ENCODE measurements around the gene TMEM128. TPM values are rescaled to one million over a fixed set of nuclear protein-coding genes. Genes with fewer than 3 reads are reported as not detected.

TMEM128 gene, protein sequence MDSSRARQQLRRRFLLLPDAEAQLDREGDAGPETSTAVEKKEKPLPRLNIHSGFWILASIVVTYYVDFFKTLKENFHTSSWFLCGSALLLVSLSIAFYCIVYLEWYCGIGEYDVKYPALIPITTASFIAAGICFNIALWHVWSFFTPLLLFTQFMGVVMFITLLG
- total RNA-seq: 46.5 TPM

DNA sequence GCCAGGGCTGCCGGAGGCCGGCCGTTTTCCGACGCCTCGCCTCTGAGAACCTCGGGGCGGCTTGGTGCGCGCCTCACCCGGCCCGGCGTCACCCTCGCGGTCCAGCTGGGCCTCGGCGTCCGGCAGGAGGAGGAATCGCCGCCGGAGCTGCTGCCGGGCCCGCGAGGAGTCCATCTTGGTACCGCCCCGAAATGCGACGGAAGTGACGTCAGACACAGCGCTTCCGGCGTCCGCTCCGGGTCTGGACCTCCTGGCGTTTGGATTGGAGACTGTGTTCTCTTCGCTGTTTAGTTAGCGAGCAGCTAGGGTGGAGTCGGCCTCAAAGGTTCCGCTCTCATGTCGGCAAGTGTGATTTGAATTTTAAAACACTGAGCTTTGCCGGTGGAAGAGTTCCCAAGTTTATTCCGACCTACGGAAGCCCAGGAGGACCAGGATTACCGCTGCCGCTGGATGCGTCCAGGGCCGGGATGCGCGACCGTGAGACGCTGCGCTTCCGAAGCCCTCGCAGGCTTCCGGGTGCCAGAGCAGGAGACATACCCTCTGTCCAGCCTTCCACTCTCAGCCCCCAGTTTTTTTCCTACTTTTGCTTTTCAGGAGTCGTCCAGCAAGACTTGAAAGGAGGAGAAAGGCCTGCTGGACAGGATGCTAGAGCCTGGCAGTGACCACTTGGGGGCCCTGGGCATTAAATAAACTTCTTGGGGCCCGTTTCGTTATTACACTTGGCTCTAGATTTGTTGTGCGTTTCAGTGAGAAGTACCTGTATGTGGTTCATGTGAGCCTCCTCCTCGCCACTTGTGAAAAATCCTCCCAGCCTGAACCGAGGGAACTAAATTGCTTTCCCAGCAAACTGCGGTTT, at the start of gene TMEM128:
TSS of gene TMEM128 (minus strand) at position 195 of the 856 bp plus-strand sequence. CDS start at position 174, 21 bp downstream.
- peak; percentile 94 to 96 for DNase-seq (ENCODE audit: low spot score in 2 of 2)
- FAIRE-seq: no peak

DNA sequence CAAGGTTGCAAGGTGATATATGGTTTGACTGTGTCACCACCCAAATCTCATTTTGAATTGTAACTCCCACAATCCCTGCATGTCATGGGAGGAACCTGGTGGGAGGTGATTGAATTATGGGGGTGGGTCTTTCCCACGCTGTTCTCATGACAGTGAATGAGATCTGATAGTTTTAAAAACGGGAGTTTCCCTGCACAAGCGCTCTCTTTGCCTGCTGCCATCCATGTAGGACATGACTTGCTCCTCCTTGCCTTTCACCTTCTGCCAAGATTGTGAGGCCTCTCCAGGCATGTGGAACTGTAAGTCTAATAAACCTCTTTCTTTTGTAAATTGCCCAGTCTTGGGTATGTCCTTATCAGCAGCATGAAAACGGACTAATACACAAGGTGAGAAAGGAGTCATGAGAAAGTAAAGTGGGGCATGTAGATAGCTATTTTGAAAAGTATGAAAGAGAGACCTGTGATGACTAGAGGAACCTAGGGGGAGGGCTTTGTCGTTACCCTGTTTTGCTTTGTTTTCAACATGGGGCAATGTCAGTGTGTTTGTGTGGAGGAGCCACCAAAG, 48.3 kb upstream of the TMEM128 start:
- FAIRE-seq (no peak), DNase-seq (ENCODE audit: low spot score in 2 of 2) (no peak)

DNA sequence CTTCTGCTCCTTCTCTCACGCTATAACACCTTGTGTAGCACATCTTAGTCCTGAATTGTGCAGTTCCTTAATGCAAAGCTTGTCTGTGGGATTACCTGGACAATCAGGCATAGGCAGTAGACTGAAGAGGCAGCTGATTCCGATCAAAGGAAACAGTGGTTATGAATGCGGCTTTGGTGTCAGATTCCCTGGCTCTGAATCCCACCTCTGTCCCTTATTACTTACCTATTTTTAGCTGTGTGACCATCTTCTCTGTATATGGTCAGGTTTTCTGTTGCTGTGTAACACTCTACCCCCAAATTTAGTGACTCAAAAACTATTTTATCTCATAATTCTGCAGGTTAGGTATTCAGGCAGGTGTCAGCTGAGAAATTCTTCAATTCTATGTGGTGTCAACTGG, 45.3 kb upstream of the TMEM128 start:
- DNase-seq (ENCODE audit: low spot score in 2 of 2) (no peak), FAIRE-seq (no peak)

DNA sequence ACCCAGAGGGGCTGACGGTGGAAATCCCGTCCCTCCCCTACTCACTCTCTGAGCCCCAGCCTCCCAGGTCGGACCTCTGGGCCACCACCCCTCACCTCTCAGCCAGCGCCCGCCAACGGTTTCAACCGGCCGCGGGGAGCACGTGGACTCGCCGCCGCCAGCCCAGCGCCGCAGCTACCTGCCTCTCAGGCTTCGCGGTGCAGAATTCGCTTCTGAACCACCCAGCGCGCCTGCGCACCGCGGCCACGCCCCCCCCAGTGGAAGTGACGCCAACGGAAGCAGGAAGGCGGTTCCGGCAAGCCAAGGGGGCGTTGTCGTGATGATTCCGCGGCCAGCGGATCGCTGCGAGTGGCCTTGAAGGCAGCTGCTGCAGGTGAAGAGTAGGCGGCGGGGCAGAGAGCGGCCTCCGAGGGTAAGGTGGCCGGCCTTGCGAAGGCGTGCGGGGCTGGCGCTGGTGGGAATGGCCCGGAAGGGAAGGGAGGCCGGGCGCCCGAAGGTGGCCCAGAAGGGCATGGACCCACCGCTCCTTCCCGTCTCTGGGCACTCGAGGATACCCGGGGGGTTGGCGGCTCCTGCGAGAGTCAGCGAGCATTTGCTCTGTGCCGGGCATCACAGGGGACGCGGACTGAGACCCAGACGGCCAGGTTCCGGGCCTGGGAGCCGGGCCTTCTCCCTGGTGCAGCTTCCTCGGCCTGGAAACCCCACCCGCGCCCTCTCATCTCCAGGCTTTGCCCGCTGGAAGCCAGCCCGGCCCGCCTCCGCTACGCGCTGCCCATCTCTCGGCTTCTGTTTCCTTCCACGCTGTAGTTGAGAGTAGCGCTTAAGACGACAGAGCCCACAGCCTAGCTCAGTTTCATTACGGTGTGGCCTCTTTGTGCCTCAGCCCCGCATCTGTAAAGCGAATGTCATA, 42.2 kb upstream of the TMEM128 start, which contains the start of the genes LYAR and ZBTB49:
TSS of gene LYAR (minus strand) at position 214 of the 910 bp plus-strand sequence. CDS start 6,412 bp downstream, outside the sequence.
TSS of gene ZBTB49 (plus strand) at position 311 of the 910 bp plus-strand sequence. CDS start 9,695 bp downstream, outside the sequence.
- DNase-seq (ENCODE audit: low spot score in 2 of 2) (peak; percentile 92 to 98), FAIRE-seq (no peak)

DNA sequence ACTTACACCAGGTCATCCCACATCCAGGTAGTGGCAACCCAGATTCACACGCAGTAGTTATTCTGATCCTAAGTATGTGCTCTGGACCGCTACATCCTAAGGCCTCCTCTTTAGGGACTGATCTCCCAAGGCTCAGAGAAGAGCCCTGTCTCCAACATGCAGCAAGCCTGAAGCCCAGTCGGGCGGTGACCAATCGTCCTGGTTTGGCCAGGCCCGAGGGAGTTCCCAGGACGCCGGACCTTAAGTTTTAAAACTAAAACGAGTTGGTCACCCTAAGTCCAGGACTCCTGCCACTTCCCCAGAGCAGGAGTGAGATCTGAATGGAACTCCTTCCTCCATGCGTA, 41.5 kb upstream of the TMEM128 start:
- no peak for FAIRE-seq
- DNase-seq (ENCODE audit: low spot score in 2 of 2): no peak

DNA sequence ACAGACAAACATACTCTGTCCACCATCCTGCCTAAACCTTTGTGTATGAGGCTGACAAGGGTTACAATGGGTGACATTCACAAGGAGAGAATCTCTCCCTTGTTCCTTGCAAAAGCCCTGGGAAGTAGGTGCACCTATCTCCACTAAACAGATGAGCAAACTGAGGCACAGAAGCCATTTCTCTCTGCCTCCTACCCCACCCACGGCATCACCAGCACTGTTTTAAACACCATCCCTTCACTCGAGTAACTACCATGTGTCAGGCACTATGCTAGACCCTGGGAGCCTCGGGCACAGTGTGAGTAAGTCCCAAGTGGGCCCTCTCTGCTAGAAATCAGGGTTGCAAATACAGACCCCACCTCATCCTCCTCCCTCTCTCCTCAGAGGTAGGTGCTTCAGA, 41.0 kb upstream of the TMEM128 start:
- FAIRE-seq: no peak

DNA sequence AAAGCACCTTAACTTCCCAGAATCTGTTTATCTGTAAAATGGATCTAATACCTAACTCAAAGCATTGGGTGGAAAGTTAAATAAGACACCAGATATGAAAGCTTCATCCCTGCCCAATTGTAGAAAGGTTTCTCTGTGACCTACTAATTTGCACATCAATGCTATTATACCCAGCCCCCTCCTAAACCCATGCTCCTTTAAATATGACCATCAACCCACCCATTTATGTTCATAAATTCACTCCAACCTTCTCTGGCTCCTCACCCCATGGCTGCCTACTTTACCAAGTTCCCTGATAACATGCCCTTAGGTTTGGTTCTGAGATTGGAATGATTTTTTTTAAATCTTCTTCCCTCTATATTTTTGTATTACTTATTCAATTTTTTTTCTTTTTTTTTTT, 40.1 kb upstream of the TMEM128 start:
- FAIRE-seq (no peak), DNase-seq (ENCODE audit: low spot score in 2 of 2) (no peak)

More for the DNA sequence above, 41.0 kb upstream of the TMEM128 start:
- DNase-seq (ENCODE audit: low spot score in 2 of 2): no peak

DNA sequence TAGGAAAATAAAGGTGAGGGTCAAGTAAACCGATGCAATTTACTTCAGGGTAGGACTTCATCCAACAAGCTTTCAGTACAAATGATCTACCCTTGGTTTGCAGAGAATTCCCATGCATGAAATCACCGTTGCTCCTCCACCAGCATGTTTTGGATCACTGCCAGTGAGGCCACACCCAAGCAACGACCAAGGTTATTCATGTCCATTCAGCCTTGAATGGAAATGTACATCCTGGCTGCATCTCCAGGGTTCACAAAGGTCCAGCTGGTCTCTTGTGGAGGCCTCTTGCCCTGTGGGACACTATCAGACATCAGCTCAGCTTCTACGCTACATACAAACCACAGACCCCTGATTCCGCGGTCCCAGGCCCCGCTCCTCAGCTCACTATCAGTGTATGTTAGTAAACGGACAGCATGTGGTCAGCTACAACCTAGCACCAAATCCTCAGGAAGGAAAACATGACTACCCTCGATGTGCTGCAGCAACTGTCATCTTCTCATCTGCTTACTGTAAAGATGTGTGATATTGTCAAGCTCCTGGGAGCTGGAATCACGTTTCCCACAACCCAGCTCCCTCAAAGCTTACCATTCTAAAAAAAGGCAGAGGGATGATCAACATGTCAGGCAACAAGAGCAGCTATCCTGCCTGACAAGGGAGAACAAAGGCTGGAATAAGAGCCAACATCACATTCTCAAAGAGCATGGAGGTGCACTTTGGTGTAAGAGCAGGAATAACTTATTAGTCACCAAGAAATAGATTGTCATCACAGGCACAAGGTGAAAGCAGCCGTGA, 37.0 kb upstream of the TMEM128 start:
- FAIRE-seq (no peak), DNase-seq (ENCODE audit: low spot score in 2 of 2) (no peak)

DNA sequence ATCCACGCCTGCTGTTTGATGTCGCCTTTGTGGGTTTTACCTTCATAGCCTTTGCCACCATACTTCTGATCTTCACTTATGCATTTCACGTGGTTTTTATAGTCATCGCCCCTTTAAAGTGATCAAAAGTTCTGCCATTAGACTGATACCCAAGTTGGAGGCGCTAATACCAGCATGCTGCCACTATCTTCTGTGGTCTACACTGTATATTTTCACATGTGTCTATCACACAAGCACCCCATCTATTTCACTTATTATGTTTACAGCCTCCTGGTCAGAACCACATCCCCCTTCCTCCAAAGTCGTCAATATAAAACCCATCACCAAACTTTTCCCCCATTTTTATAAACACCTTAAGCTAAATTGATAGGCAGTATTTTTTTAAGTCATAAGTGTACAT, 33.8 kb upstream of the TMEM128 start:
- DNase-seq (ENCODE audit: low spot score in 2 of 2): no peak

DNA sequence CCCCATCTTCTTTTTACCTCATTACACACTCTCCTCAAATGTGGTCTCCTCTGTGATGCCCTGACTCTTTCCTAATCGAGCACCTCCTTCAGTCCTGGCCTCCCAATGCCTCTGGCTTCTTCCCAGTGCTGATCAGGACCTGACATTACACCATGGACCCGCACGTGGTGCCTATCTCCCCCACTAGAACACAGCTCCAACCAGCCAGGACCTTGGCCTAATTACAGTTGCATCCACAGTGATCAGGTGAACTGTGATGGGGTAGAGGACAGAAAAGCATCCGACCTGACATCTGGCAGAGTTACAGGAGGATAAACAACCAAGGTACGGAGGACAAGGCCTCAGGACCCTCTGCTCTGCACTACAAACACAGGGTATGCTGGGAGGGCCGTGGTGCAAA, 29.5 kb upstream of the TMEM128 start:
- DNase-seq (ENCODE audit: low spot score in 2 of 2) (no peak), FAIRE-seq (no peak)

More for the DNA sequence above, 33.8 kb upstream of the TMEM128 start:
- FAIRE-seq: no peak

DNA sequence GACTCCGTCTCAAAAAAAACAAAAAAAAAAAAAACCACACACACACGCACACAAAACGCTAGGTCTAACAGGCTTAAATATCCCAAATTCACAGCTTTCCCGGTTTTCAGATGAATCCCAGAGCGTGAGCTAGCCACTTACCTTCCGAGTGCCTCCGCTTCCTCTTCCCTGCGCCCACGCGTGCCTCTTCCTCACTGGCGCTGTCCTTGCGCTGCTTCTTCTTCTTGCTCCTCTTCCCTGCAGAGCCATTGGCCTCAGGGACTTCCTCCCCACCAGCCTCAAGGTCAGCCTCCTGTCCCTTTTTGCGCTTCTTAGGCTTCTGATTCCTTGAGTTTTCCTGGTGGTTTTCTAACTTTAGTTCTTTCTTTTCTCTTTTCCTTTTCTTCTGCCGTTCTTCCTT, 26.2 kb upstream of the TMEM128 start:
- FAIRE-seq (no peak), DNase-seq (ENCODE audit: low spot score in 2 of 2) (no peak)

DNA sequence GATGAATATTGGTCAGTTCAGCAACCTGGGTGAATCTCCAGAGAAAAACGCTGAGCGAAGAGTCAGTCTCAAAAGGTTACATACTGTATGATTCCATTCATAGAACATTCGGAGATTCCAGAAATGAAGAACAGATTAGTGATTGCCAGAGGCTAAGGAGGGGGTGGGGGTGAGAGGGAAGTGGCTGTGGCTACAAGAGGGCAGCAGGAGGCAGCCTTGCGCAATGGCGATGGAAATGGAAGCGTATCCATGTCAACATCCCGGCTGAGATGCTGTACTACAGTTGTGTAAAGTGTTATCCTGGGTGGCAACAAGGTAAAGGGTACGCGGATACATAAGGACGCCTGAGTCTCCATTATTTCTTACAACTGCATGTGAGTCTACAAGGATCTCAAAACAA, 23.9 kb upstream of the TMEM128 start:
- no peak for FAIRE-seq
- no peak for DNase-seq (ENCODE audit: low spot score in 2 of 2)

DNA sequence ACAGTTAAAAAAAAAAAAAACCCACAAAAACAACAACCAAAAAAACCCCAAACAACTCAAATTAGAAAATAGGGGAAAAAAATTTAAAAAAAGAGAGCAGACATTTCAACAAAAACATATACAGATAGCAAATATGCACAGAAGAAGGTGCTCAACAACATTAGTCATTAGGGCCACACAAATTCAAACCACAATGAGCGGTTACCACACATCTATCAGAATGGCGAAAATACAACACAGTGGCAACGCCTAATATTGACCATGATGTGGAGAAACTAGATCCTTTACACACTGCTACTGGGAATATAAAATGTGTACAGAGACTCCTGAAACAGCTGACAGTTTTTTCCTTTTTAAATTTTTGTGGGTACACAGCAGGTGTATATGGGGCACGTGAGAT, 22.5 kb upstream of the TMEM128 start:
- DNase-seq (ENCODE audit: low spot score in 2 of 2) (no peak), FAIRE-seq (no peak)

DNA sequence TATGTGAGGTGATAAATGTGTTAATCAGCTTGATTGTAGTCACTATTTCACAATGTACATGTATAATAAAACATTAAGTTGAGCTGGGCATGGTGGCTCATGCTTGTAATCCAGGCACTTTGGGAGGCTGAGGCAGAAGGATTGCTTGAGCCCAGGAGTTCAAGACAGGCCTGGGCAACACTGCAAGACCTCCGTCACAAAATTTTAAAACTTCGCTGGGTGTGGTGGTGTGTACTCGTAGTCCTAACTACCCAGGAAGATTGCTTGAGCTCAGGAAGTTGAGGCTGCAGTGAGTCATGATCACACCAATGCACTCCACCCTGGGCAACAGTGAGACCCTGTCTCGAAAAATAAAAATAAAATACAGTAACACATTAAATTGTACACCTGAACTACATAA, 21.8 kb upstream of the TMEM128 start:
- FAIRE-seq (no peak), DNase-seq (ENCODE audit: low spot score in 2 of 2) (no peak)

DNA sequence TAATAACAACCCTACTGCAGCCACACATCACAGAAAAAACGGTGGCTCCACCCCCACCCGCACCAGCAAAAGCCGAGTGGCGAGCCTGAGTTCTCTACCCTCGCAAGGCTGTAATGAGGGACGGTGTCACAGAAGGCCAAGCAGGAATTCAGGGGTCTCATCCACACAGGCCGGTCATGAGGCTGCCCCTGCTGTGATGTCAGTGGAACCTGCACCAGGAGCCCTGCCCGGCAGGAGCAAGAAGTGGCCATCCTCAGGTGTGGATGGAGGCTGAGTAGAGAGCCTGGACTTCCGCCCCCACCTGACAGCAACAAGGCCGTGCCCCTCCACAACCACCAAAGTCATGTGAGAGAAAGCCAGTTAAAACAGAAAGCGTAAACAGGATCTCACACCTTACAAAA, 21.3 kb upstream of the TMEM128 start:
- DNase-seq (ENCODE audit: low spot score in 2 of 2) (no peak), FAIRE-seq (no peak)

DNA sequence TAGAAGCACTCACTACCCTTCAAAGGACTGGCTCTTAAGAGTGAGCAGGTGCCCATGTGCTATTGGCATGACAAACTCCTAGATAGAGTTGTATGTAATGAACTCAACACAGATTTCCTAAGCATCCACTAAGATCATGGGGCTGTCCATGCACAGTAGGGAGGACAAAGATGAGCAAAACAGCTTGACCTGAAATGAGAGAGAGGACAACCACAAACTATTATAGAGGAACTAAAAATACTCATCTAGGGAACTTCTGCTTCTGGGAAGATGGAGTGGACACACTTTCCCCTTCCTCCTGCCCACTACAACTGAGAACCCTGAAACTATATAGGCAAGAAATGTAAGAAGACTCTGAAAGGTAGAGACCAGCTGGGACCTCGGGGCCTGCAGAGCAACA, 20.8 kb upstream of the TMEM128 start:
- FAIRE-seq (no peak), DNase-seq (ENCODE audit: low spot score in 2 of 2) (no peak)

DNA sequence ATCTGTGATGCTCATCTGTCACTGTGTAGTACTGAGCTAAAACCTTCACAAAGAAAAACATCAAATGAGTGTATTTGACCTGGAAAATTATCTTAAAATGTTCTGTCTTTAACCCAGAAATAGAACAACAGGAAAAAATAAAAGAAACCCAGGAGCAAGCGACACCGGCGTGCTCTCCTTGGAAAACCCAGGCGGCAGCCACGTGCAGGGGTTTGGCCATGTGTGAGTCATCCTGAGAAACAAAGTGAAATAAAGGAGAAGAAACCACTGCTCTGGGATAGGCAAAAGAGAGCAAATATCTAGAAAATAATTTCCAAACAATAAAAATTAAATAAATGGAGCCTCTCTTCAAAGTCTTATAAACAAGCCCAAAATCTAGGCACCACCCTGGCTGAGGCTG, 20.0 kb upstream of the TMEM128 start:
- FAIRE-seq (no peak), DNase-seq (ENCODE audit: low spot score in 2 of 2) (no peak)

DNA sequence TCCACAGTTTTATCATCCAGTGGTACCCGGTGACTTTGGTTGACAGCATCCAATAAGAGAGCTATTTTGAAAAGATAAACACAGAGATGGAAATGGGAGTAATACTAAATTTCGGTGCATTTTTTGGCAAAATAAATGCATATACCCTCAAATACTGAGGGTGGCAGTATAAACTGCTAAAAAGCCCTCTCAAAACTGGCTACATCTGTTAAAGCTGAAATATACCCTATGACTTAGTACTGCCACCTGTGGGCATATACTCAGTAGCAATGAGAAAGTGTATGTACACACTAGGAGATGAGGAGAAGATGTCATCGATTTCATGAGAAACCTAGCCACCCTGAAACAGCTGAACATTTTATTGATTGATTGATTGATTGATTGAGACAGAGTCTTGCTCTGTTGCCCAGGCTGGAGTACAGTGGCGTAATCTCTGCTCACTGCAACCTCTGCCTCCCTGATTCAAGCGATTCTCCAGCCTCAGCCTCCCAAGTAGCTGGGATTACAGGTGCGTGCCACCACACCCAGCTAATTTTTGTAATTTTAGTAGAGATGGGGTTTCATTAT, 12.2 kb upstream of the TMEM128 start:
- FAIRE-seq (no peak), DNase-seq (ENCODE audit: low spot score in 2 of 2) (peak in 1 of 2 donors; percentile 45)

DNA sequence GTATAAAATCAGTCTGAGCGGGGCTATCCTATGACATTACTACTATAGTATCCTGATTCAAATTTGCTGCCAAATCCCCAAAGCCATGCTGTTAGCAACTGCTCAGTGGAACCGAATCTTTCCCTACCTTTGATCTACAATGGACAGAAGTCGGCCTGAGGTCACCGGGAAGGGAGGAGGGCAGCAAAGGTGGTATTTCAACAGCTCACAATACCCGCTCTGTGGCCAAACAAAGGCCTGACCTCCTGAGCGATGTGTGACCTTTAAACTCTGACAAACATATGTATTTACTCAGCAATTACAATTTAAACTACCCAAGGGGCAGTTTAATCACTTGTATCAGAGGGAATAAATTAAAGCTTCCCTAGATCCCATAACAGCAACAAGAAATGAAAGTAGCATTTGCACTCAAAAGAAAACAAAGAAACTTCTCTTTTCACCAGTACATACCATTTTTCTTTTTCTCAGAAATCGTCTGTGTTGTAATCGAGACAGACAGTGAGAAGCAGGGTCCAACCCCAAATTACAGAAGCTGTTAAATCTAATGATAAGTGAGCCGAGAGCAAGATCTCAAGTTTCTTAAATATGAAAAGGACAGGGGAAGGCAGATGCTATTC, 11.6 kb upstream of the TMEM128 start:
- FAIRE-seq (no peak), DNase-seq (ENCODE audit: low spot score in 2 of 2) (no peak)
